Left lung (tissue), 10 donors: Measurements from ENCODE around the gene PCP4. TPM values are rescaled to one million over a fixed set of nuclear protein-coding genes. Genes with fewer than 3 reads are reported as not detected.

Source experiments
- ATAC-seq: fragments of 200-7000 bp; cut with Tn5 transposase; one replicate; pipeline ENCODE4 v1.9.1; 2020; ENCODE audit warnings: moderate library complexity
- DNase-seq, 4 donors: peaks; one replicate each; pipeline ENCODE4 v3.0.0-alpha.2; 2013 to 2020
- H3K27ac ChIP-seq, 2 donors: fragments of 200-600 bp; sonication (generic) in 1 of 2; one replicate each; pipeline versions ENCODE4 v1.5.0 to v1.8.0; 2020 to 2021
- H3K27me3 ChIP-seq, 2 donors: fragments of 200-600 bp; sonication (generic) in 1 of 2; one replicate each; pipeline versions ENCODE4 v1.5.0 to v1.8.0; 2020 to 2021
- H3K36me3 ChIP-seq, 2 donors: fragments of 200-600 bp; sonication (generic) in 1 of 2; one replicate each; pipeline versions ENCODE4 v1.5.0 to v1.8.0; 2020 to 2021
- H3K4me1 ChIP-seq, 2 donors: fragments of 200-600 bp; one replicate each; pipeline ENCODE4 v1.8.0; 2021
- H3K4me3 ChIP-seq, 2 donors: fragments of 200-600 bp; sonication (generic) in 1 of 2; one replicate each; pipeline versions ENCODE4 v1.5.0 to v1.8.0; 2020 to 2021; ENCODE audit warnings: mild to moderate bottlenecking in 1 of 2
- H3K9me3 ChIP-seq, 2 donors: fragments of 200-600 bp; sonication (generic) in 1 of 2; one replicate each; pipeline versions ENCODE4 v1.5.0 to v1.8.0; 2020 to 2021
- intact Hi-C, 2 donors: fragments of 100-400 bp; cut with DNase I; formaldehyde crosslinking; loops; one replicate each; pipeline versions ENCODE4 v1.11.2 to v1.14.2; 2022
- polyA plus RNA-seq, 6 donors: library from polyadenylated mRNA; unstranded; fragments of 120-200 nt; gene quantifications; one replicate each; pipeline ENCODE4 v1.2.1, GENCODE V29; 2013; ENCODE audit not compliant: insufficient read length in 6 of 6
- total RNA-seq, 2 donors: library from RNA; stranded (reverse); fragmentation: NEBNext Ultra II Directional; extraction: Animal tissue kit (Norgen Biotek cat#: 25700); gene quantifications; one replicate each; pipeline ENCODE4 v1.2.1, GENCODE V29; 2021
- TF ChIP-seq, protein P1 (sequence below), 2 donors: fragments of 200-600 bp; sonication (generic) in 1 of 2; IDR thresholded peaks; one replicate each; pipeline versions ENCODE4 v1.5.0 to v1.8.0; 2021; ENCODE audit warnings: antibody characterized with exemption in 2 of 2
- donor health status: DM: no; HTN: yes; CAD: no.
- donor health status: DM: no; HTN: no; CAD: no.

PCP4 gene
- total and polyA plus RNA-seq, 8 donors = 0.68 to 14.7 (median 8.0) TPM

DNA sequence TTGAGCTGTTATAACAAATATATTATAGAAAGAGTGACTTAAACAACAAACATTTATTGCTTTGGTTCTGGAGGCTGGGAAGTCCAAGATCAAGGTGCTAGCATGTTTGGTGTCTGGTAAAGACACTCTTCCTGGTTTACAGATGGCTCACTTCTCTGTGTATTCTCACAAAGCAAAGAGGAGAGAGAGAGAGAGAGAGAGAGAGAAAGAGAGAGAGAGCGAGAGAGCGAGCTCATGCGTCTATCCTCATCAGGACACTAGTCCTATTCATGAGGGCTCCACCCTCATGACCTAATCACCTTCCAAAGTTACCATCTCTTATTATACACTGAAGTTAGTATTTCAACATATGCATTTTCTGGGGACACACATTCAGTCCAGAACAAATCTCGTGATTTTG lies 32.7 kb upstream of the PCP4 start:
- no peak for DNase-seq
- no peak for ATAC-seq
- H3K27me3 ChIP-seq = no peaks in the 10 kb centered on the region
- intact Hi-C loops = no loop called here
- H3K36me3 ChIP-seq = no peaks in the 10 kb centered on the region
- no peaks in the 10 kb centered on the region for H3K9me3 ChIP-seq
- no peak overlapping the region for H3K27ac ChIP-seq
- H3K4me3 ChIP-seq = no peak overlapping the region
- H3K4me1 ChIP-seq = no peaks in the 10 kb centered on the region
- TF ChIP-seq, protein P1, sequence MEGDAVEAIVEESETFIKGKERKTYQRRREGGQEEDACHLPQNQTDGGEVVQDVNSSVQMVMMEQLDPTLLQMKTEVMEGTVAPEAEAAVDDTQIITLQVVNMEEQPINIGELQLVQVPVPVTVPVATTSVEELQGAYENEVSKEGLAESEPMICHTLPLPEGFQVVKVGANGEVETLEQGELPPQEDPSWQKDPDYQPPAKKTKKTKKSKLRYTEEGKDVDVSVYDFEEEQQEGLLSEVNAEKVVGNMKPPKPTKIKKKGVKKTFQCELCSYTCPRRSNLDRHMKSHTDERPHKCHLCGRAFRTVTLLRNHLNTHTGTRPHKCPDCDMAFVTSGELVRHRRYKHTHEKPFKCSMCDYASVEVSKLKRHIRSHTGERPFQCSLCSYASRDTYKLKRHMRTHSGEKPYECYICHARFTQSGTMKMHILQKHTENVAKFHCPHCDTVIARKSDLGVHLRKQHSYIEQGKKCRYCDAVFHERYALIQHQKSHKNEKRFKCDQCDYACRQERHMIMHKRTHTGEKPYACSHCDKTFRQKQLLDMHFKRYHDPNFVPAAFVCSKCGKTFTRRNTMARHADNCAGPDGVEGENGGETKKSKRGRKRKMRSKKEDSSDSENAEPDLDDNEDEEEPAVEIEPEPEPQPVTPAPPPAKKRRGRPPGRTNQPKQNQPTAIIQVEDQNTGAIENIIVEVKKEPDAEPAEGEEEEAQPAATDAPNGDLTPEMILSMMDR (IDR thresholded peaks at IDR 0.05) = no peak

DNA sequence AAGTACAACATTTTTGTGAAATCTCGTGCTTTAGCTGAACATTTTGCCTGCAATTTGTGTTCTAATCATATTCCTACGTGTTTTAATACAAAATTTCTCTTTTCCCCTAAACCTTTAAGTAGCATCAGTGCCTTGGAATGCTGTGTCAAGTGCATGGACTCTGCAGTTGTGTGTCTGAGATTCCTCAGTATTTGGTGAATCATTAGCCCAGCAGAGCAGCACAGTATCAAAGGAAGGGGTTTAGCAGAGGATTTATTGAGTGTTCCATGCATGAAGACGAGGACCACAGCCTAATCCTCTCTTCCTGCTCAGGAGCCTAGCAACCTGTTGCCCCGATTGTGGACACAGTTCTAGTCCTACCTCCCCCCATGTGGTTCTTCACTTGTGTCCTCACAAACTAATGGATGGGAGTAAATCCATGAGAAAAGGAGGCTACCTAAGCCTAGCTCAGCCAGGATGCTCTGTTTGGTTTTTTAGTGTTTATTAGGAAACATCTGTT lies 29.3 kb upstream of the PCP4 start:
- Histone ChIP-seq H3K36me3 (no peaks in the 10 kb centered on the region), H3K4me1 (no peaks in the 10 kb centered on the region), H3K27ac (no peak overlapping the region), H3K27me3 (peaks cover 0 to 9% of the 10 kb centered on the region in 2 donors), H3K4me3 (no peak overlapping the region), H3K9me3 (no peaks in the 10 kb centered on the region)
- intact Hi-C loops = no loop called here
- DNase-seq (no peak), ATAC-seq (no peak)
- TF ChIP-seq, protein P1 (IDR thresholded peaks at IDR 0.05) = no peak

DNA sequence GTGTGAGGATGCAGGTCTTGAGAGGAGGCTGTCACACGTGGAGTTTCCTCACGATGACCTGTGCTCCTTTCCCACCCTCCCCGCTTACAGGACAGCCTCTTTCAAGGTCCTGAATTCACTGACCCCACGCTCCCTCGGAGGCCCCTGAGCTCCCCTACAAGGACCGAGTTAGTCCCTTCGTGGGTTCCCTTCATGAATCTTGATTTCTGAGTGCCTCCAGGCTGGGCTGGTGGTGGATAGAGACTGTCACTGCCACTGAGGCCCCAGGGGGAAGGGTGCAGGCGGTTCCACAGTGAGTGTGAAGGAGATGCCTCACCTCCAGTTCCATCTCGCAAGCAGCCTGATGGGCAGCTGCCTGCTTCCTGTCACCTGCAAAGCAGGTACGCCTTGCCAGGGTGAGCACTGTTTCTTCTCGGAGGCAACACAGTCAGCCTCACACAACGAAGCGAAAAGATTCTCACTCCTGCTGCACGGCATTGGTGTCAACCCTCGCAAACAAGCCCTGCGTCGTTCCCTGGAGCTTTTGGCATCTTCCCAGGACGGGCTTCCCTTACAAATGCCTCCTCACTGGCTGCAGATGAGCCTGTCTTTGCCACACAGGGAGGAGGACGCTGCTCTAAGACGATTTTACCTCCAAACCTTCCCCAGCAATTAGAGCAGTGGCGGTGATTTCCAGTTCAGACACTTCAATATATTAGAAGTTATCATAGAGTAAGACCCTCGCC lies 26.7 kb upstream of the PCP4 start:
- H3K4me1 ChIP-seq = no peaks in the 10 kb centered on the region
- DNase-seq = peak in 1 of 4 donors; percentile 8
- no peaks in the 10 kb centered on the region for H3K36me3 ChIP-seq
- ATAC-seq = no peak
- TF ChIP-seq, protein P1 (IDR thresholded peaks at IDR 0.05) = no peak
- peaks cover 0 to 9% of the 10 kb centered on the region in 2 donors for H3K27me3 ChIP-seq
- H3K27ac ChIP-seq = no peak overlapping the region
- H3K9me3 ChIP-seq = no peaks in the 10 kb centered on the region
- no peak overlapping the region for H3K4me3 ChIP-seq
- intact Hi-C loops = no loop called here

DNA sequence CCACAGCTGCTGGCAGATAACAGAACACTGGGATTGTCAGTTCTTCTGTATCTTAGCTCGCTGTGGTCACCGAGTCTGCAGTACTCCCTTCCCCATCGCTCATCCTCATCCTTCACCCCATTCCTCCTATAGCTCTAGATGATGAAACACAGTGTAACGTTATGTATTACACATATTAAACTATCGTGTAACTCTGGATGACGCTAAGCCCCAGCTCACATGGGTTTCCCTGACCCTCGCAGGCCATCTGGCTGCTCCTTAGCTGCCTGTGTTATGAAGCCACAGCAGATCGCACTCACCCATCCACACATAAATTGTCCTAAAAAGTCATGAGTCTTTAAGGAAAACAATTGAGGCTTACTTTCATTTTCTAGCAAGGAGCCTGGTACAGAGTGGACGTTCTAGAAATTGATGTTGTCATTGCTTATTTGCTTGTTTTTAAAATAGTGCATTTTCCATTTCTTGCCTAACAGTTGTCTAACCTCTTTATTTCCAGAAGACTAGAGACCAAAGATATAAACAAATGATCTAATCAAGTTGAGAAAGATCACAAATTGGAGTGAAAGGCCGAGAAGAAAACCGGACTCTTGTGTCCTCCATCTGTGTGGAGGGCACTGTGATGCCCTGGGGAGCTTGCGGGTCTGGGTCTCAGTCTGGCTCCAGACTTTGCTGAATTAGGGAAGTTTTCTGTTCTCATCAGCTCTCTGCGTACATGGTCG lies 24.3 kb upstream of the PCP4 start:
- no peaks in the 10 kb centered on the region for H3K4me1 ChIP-seq
- no peak for DNase-seq
- no peaks in the 10 kb centered on the region for H3K36me3 ChIP-seq
- no peak for ATAC-seq
- peaks cover 0 to 9% of the 10 kb centered on the region in 2 donors for H3K27me3 ChIP-seq
- H3K4me3 ChIP-seq = no peak overlapping the region
- TF ChIP-seq, protein P1 (IDR thresholded peaks at IDR 0.05) = no peak
- intact Hi-C loops = no loop called here
- H3K27ac ChIP-seq = no peak overlapping the region
- H3K9me3 ChIP-seq = no peaks in the 10 kb centered on the region

DNA sequence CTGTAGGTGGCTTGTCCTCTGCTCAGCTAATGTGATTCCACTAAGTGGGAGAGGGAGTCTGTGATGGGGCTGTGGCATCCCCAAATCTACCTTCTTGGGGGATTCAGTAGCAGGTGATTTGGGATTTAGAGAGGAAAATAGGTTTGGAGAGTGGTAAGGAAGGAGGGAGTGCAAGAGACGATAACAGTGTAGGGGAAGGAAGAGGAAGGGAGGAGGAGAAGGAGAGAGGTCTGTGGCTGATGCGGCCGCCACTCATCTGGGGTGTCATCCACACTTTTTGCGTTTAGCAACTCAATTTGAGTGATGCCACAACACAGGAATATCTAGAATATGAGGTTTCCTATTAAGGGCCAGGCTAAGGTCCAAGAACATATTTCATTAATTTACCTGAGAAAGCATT lies 23.8 kb upstream of the PCP4 start:
- H3K9me3 ChIP-seq = no peaks in the 10 kb centered on the region
- no peaks in the 10 kb centered on the region for H3K36me3 ChIP-seq
- no peak for ATAC-seq
- H3K27me3 ChIP-seq = peaks cover 0 to 9% of the 10 kb centered on the region in 2 donors
- no peak overlapping the region for H3K4me3 ChIP-seq
- intact Hi-C loops = no loop called here
- no peak overlapping the region for H3K27ac ChIP-seq
- no peaks in the 10 kb centered on the region for H3K4me1 ChIP-seq
- DNase-seq = no peak
- TF ChIP-seq, protein P1 (IDR thresholded peaks at IDR 0.05) = no peak
